ENCODE measurements around the gene TMEM150B. TPM values are rescaled to one million over a fixed set of nuclear protein-coding genes. Genes with fewer than 3 reads are reported as not detected.

TMEM150B gene
- total RNA-seq, 5 donors from 2014 or later (not counting 1 experiment from before 2014, with no cell fraction given): 0.47 TPM; not detected in 4

DNA sequence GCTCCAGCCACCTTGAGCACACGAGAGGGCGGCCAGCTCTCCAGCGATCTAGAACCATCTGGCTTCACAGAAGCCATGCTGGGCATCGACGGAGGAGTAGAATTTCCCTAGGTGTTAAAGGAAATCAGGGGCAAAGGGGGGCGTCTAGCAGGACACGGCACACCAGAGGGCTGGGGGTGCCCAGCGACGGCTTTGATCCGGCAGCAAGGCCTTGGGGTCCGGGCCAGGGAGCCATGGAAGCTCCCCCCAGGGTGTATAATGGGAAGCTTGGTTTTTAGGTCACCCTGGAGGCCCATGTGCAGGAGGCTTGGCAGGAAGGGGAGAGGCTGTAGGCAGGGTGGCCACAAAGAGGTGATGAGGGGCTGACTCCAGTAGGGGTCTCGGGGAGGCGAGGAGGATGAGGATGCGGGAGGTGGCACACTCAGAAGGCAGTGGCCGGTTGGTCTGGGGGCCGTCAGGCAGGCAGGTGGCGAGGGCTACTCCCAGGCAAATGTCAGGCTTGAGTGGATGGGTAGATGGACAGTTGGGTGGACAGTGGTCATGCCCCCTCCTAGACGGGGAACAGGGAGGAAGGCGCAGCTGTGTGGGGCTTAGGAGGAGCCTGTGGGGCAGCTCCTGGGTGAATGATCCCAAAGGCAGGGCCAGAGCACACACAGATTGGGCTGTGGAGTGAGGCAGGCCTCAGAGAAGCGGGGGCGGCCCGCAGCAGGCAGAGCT lies 20.1 kb upstream of the TMEM150B start:
- H3K4me1 ChIP-seq (ENCODE audit: control insufficient read depth in 1 of 2, extremely low read depth in 1 of 2, insufficient read depth in 2 of 2, low read length in 2 of 2): peaks cover 2 to 17% of the 10 kb centered on the region in 2 experiments
- no peaks in the 10 kb centered on the region for H3K9me3 Mint-ChIP-seq
- ChIA-PET POLR2A (no interaction called here), CTCF (no interaction called here)
- 96% methylated on average over 21 of the region's 22 CpGs for WGBS (ENCODE audit: insufficient coverage)
- peak overlapping the region in 1 of 2 donors; percentile 19 for H3K27ac Mint-ChIP-seq
- H3K9me3 ChIP-seq: no peaks in the 10 kb centered on the region
- no peak for ATAC-seq (replicated peaks in 1 of 4)
- H3K4me3 Mint-ChIP-seq: no peak overlapping the region
- peaks cover 9 to 12% (median 11%) of the 10 kb centered on the region in 3 donors for H3K4me1 Mint-ChIP-seq
- peaks cover 16% of the 10 kb centered on the region for H3K36me3 Mint-ChIP-seq
- no peak for DNase-seq
- H3K4me3 ChIP-seq (ENCODE audit: control insufficient read depth in 1 of 2, extremely low read depth in 1 of 2, low read length in 1 of 2): no peak overlapping the region
- H3K27ac ChIP-seq (ENCODE audit: low read length): no peak overlapping the region
- H3K36me3 ChIP-seq (ENCODE audit: control insufficient read depth in 2 of 2, extremely low read depth in 1 of 2, insufficient read depth in 1 of 2, low read length in 1 of 2): peaks cover 3 to 13% of the 10 kb centered on the region in 2 donors
- H3K27me3 ChIP-seq (replicated peaks in 1 of 2; ENCODE audit: control insufficient read depth in 2 of 2, extremely low read depth in 1 of 2, insufficient read depth in 2 of 2, low read length in 1 of 2): peaks cover 0 to 13% of the 10 kb centered on the region in 2 experiments
- H3K27me3 Mint-ChIP-seq: peaks cover 0 to under 1% of the 10 kb centered on the region in 2 donors

DNA sequence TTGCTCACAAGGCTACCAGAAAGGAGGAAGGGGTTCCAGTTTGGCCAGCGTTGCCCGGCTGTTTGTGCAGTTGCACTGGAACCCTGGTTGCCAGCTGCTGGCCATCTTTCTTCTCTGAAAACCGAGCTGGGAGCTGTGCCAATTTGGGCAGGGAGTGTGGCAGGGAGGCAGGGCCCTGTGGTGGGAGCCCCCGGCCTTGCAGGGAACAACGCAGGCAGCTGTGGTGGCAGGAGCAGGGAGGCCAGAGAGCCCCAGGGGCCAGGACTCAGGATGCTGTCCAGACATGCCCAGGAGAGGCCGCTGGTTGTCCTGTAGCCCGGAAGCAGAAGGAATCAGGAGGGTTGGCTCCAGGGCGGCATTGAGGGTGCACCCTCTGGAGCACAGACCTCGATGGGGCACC lies 19.3 kb upstream of the TMEM150B start:
- H3K9me3 ChIP-seq: no peaks in the 10 kb centered on the region
- no peak overlapping the region for H3K4me3 ChIP-seq (ENCODE audit: control insufficient read depth in 1 of 2, extremely low read depth in 1 of 2, low read length in 1 of 2)
- H3K4me1 ChIP-seq (ENCODE audit: control insufficient read depth in 1 of 2, extremely low read depth in 1 of 2, insufficient read depth in 2 of 2, low read length in 2 of 2): peaks cover 2 to 20% of the 10 kb centered on the region in 2 experiments
- H3K27me3 ChIP-seq (replicated peaks in 1 of 2; ENCODE audit: control insufficient read depth in 2 of 2, extremely low read depth in 1 of 2, insufficient read depth in 2 of 2, low read length in 1 of 2): peaks cover 0 to 13% of the 10 kb centered on the region in 2 experiments
- H3K27ac ChIP-seq (ENCODE audit: low read length): no peak overlapping the region
- no peak overlapping the region for H3K27ac Mint-ChIP-seq
- POLR2A ChIA-PET: no interaction called here
- no peak overlapping the region for H3K4me3 Mint-ChIP-seq
- peaks cover 10 to 16% (median 14%) of the 10 kb centered on the region in 3 donors for H3K4me1 Mint-ChIP-seq
- H3K36me3 Mint-ChIP-seq: peaks cover 16% of the 10 kb centered on the region
- DNase-seq (no peak), ATAC-seq (replicated peaks in 1 of 4) (no peak)
- no peaks in the 10 kb centered on the region for H3K9me3 Mint-ChIP-seq
- CTCF ChIA-PET: interaction anchor here in 1 of 2 donors (0.7 kb wide), 1 partner anchor 32 kb away, joined by 6 read pairs; no protein-coding TSS in a partner anchor
- peaks cover 3 to 13% of the 10 kb centered on the region in 2 donors for H3K36me3 ChIP-seq (ENCODE audit: control insufficient read depth in 2 of 2, extremely low read depth in 1 of 2, insufficient read depth in 1 of 2, low read length in 1 of 2)
- H3K27me3 Mint-ChIP-seq: no peaks in the 10 kb centered on the region
- WGBS (ENCODE audit: insufficient coverage): 97% methylated on average over 9 of the region's 9 CpGs

DNA sequence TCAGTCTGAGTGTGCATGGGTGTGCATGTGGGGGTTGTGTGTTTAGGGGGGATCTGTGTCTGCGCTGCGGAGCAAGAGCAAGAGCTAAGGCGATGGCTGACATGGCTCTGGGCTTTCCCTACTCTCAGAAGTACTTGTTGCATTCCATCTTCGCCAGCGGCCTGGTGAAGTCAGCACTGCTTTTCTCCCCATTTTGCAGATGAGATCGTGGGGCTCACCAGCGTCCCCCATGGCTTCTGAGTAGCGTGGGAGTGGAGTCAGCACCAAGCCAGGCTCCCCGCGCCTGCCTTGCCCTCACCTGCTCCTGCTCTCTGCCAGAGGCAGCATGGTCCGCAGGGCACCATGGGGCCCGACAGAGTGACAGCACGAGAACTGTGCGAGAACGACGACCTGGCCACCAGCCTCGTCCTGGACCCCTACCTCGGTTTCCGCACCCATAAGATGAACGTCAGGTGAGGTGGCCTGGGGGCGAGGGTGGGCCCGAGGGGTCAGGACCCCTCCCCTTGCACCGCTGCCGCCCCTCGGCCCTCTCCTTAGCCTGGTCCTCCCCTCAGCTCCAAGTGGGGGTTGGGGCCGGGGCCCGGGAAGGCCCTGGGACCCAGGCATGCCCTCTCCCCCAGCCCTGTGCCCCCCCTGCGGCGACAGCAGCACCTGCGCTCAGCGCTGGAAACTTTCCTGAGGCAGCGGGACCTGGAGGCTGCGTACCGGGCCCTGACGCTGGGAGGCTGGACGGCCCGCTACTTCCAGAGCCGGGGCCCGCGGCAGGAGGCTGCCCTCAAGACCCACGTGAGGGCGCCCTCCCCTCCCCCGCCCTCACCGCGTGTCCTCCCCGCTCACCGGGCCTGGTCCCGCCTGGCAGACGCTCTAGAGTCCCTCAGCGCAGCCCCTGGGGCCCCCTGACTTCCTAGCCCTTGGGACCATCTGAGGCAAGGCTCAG lies 16.7 kb upstream of the TMEM150B start:
- Mint-ChIP-seq H3K4me1 (peaks cover 19 to 25% (median 21%) of the 10 kb centered on the region in 3 donors), H3K27ac (peak overlapping the region in 1 of 2 donors; percentile 28), H3K9me3 (no peaks in the 10 kb centered on the region), H3K36me3 (peaks cover 16% of the 10 kb centered on the region), H3K27me3 (no peaks in the 10 kb centered on the region), H3K4me3 (peak overlapping the region; percentile 53 to 78 (median 62))
- DNase-seq (no peak), ATAC-seq (replicated peaks in 1 of 4) (no peak)
- no peak overlapping the region for H3K27ac ChIP-seq (ENCODE audit: low read length)
- CTCF ChIA-PET: no interaction called here
- H3K27me3 ChIP-seq (replicated peaks in 1 of 2; ENCODE audit: control insufficient read depth in 2 of 2, extremely low read depth in 1 of 2, insufficient read depth in 2 of 2, low read length in 1 of 2): peaks cover 0 to 16% of the 10 kb centered on the region in 2 experiments
- H3K4me3 ChIP-seq (ENCODE audit: control insufficient read depth in 1 of 2, extremely low read depth in 1 of 2, low read length in 1 of 2): no peak overlapping the region
- POLR2A ChIA-PET: no interaction called here
- peaks cover 6 to 31% of the 10 kb centered on the region in 2 experiments for H3K4me1 ChIP-seq (ENCODE audit: control insufficient read depth in 1 of 2, extremely low read depth in 1 of 2, insufficient read depth in 2 of 2, low read length in 2 of 2)
- 93% methylated on average over 47 of the region's 50 CpGs for WGBS (ENCODE audit: insufficient coverage)
- H3K9me3 ChIP-seq: no peaks in the 10 kb centered on the region
- H3K36me3 ChIP-seq (ENCODE audit: control insufficient read depth in 2 of 2, extremely low read depth in 1 of 2, insufficient read depth in 1 of 2, low read length in 1 of 2): peaks cover 3 to 13% of the 10 kb centered on the region in 2 donors

DNA sequence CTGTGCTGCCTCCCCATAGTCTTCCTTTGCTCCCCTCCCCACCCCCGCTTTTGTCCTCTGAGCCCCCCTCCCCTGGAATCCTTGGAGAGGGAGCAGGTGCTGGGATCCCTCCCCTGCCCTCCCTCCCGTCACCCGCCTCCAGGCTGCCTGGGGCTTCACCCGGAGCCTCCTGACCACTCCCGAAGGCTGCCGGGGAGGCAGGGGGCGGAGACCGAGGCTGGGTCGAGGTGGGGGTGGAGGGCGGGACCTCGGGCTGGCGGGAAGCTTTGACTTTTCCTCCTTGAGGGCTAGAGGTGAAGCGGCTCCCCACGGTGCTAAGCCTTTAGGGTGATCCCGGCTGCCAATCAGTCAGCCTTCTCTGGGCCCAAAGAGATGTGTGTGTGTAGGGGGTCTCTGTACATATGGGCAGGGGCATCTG lies 16.0 kb upstream of the TMEM150B start:
- Mint-ChIP-seq H3K4me1 (peaks cover 19 to 25% (median 21%) of the 10 kb centered on the region in 3 donors), H3K27me3 (peaks cover 0 to 2% of the 10 kb centered on the region in 2 donors), H3K9me3 (no peaks in the 10 kb centered on the region), H3K4me3 (peak overlapping the region; percentile 76 to 78 (median 76)), H3K36me3 (peaks cover 16% of the 10 kb centered on the region), H3K27ac (peak overlapping the region in 1 of 2 donors; percentile 28)
- ATAC-seq (replicated peaks in 1 of 4): no peak
- H3K4me1 ChIP-seq (ENCODE audit: control insufficient read depth in 1 of 2, extremely low read depth in 1 of 2, insufficient read depth in 2 of 2, low read length in 2 of 2): peaks cover 6 to 31% of the 10 kb centered on the region in 2 experiments
- peaks cover 3 to 13% of the 10 kb centered on the region in 2 donors for H3K36me3 ChIP-seq (ENCODE audit: control insufficient read depth in 2 of 2, extremely low read depth in 1 of 2, insufficient read depth in 1 of 2, low read length in 1 of 2)
- no peaks in the 10 kb centered on the region for H3K9me3 ChIP-seq
- H3K27me3 ChIP-seq (replicated peaks in 1 of 2; ENCODE audit: control insufficient read depth in 2 of 2, extremely low read depth in 1 of 2, insufficient read depth in 2 of 2, low read length in 1 of 2): peaks cover 0 to 17% of the 10 kb centered on the region in 2 experiments
- ChIA-PET CTCF (no interaction called here), POLR2A (no interaction called here)
- no peak overlapping the region for H3K27ac ChIP-seq (ENCODE audit: low read length)
- peak in 17 of 35 experiments; percentile 17 to 61 (median 33) for DNase-seq
- H3K4me3 ChIP-seq (ENCODE audit: control insufficient read depth in 1 of 2, extremely low read depth in 1 of 2, low read length in 1 of 2): peak overlapping the region in 1 of 2 donors; percentile 58
- WGBS (ENCODE audit: insufficient coverage): 0% methylated on average over 6 of the region's 15 CpGs

DNA sequence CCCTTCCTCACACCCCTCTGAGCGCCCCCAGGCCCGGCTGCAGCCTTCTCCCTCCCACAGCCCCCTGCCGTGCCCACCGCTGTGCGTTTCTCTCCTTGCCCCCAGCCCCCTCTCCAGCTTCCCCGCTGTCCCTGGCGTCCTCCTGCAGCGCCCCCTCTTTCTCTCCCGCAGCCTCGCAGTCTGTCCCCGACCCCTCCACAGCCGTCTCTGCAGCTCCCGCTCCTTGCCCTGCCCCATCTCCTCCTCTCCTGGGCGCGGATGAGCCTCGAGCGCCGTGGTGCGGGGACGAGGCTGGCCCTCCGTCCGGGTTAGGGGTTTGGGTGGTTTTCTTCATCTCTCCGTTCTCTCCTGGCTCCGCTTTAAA lies 15.6 kb upstream of the TMEM150B start:
- ChIA-PET POLR2A (no interaction called here), CTCF (interaction anchor here in 1 of 2 donors (0.5 kb wide), 1 partner anchor 1342 kb away, joined by 3 read pairs; no protein-coding TSS in a partner anchor)
- Mint-ChIP-seq H3K4me1 (peaks cover 19 to 25% (median 21%) of the 10 kb centered on the region in 3 donors), H3K9me3 (no peaks in the 10 kb centered on the region), H3K36me3 (peaks cover 16% of the 10 kb centered on the region), H3K4me3 (peak overlapping the region; percentile 76 to 78 (median 78)), H3K27ac (no peak overlapping the region), H3K27me3 (peaks cover 0 to 4% of the 10 kb centered on the region in 2 donors)
- H3K4me3 ChIP-seq (ENCODE audit: control insufficient read depth in 1 of 2, extremely low read depth in 1 of 2, low read length in 1 of 2): peak overlapping the region; percentile 58 to 64
- 9% methylated on average over 9 of the region's 24 CpGs for WGBS (ENCODE audit: insufficient coverage)
- no peaks in the 10 kb centered on the region for H3K9me3 ChIP-seq
- ATAC-seq (replicated peaks in 1 of 4) (no peak), DNase-seq (peak in 5 of 35 experiments; percentile 17 to 40 (median 19))
- peaks cover 0 to 17% of the 10 kb centered on the region in 2 experiments for H3K27me3 ChIP-seq (replicated peaks in 1 of 2; ENCODE audit: control insufficient read depth in 2 of 2, extremely low read depth in 1 of 2, insufficient read depth in 2 of 2, low read length in 1 of 2)
- no peak overlapping the region for H3K27ac ChIP-seq (ENCODE audit: low read length)
- peaks cover 6 to 31% of the 10 kb centered on the region in 2 experiments for H3K4me1 ChIP-seq (ENCODE audit: control insufficient read depth in 1 of 2, extremely low read depth in 1 of 2, insufficient read depth in 2 of 2, low read length in 2 of 2)
- peaks cover 3 to 13% of the 10 kb centered on the region in 2 donors for H3K36me3 ChIP-seq (ENCODE audit: control insufficient read depth in 2 of 2, extremely low read depth in 1 of 2, insufficient read depth in 1 of 2, low read length in 1 of 2)
